Left lobe of liver (tissue), 2 donors: ENCODE measurements around the gene BHLHE23. TPM values are rescaled to one million over a fixed set of nuclear protein-coding genes. Genes with fewer than 3 reads are reported as not detected.

ENCODE experiments used
- ATAC-seq: fragments of 200-7000 bp; cut with Tn5 transposase; one replicate; pipeline ENCODE4 v1.9.1; 2020; ENCODE audit warnings: mild to moderate bottlenecking, moderate library complexity
- DNase-seq: peaks from one replicate; pipeline ENCODE4 v3.0.0-alpha.2; 2020; ENCODE audit warnings: low spot score
- total RNA-seq: library from RNA; stranded (reverse); gene quantifications from one replicate; pipeline ENCODE4 v1.2.1, GENCODE V29; 2021
- donor health status: DM: no; HTN: no; CAD: no; lungs with moderate emphysema.
- donor health status: DM: no; HTN: yes; CAD: no.

The BHLHE23 gene
- total RNA-seq, 1 donor from 2014 or later = not detected

GRCh38 chr20:62993856-62994494 is 12.8 kb downstream of the BHLHE23 start:
- ATAC-seq (no peak), DNase-seq (no peak)

GRCh38 chr20:62991863-62992262 is 14.9 kb downstream of the BHLHE23 start:
- no peak for ATAC-seq
- DNase-seq = no peak

GRCh38 chr20:62991196-62991807 is 15.5 kb downstream of the BHLHE23 start:
- no peak for DNase-seq
- ATAC-seq = no peak

- no peak for ATAC-seq
- DNase-seq = no peak
Observed at GRCh38 chr20:62990306-62990825, 16.4 kb downstream of the BHLHE23 start.

GRCh38 chr20:62989201-62989601 is 17.6 kb downstream of the BHLHE23 start:
- DNase-seq (no peak), ATAC-seq (no peak)

GRCh38 chr20:62987114-62987513 is 19.6 kb downstream of the BHLHE23 start:
- no peak for ATAC-seq

GRCh38 chr20:62986257-62986800 is 20.4 kb downstream of the BHLHE23 start:
- DNase-seq = no peak

More at GRCh38 chr20:62987114-62987513, 19.6 kb downstream of the BHLHE23 start:
- DNase-seq = no peak

GRCh38 chr20:62985444-62985778 is 21.4 kb downstream of the BHLHE23 start:
- no peak for ATAC-seq
- DNase-seq = no peak

More at GRCh38 chr20:62986257-62986800, 20.4 kb downstream of the BHLHE23 start:
- no peak for ATAC-seq

- ATAC-seq (no peak), DNase-seq (no peak)
Observed at GRCh38 chr20:62984666-62985443, 21.9 kb downstream of the BHLHE23 start.

GRCh38 chr20:62983210-62983609 is 23.6 kb downstream of the BHLHE23 start:
- ATAC-seq = no peak
- no peak for DNase-seq

GRCh38 chr20:62982124-62983075 is 24.4 kb downstream of the BHLHE23 start:
- no peak for DNase-seq
- no peak for ATAC-seq

- no peak for DNase-seq
- ATAC-seq = no peak
Observed at GRCh38 chr20:62980970-62981369, 25.8 kb downstream of the BHLHE23 start.

GRCh38 chr20:62980380-62980960 is 26.3 kb downstream of the BHLHE23 start:
- DNase-seq (no peak), ATAC-seq (no peak)

- DNase-seq = no peak
Observed at GRCh38 chr20:62979876-62980373, 26.8 kb downstream of the BHLHE23 start.

GRCh38 chr20:62979310-62979709 is 27.5 kb downstream of the BHLHE23 start:
- ATAC-seq (no peak), DNase-seq (no peak)

More at GRCh38 chr20:62979876-62980373, 26.8 kb downstream of the BHLHE23 start:
- ATAC-seq = no peak

- ATAC-seq (no peak), DNase-seq (no peak)
Observed at GRCh38 chr20:62978561-62978943, 28.2 kb downstream of the BHLHE23 start.

GRCh38 chr20:62977613-62978560 is 28.9 kb downstream of the BHLHE23 start:
- DNase-seq (no peak), ATAC-seq (no peak)

GRCh38 chr20:62976886-62977285 is 29.9 kb downstream of the BHLHE23 start:
- DNase-seq (no peak), ATAC-seq (no peak)
